HG03558 (cell line): ENCODE results near the gene LYRM2.

ENCODE experiments used
- ATAC-seq: cut with Tn5 transposase; IDR thresholded peaks from one replicate; pipeline ENCODE4 v1.9.1; 2021; ENCODE audit warnings: moderate number of reproducible peaks; ENCODE audit not compliant: unreplicated experiment; ENCODE audit errors: extremely low read depth

Gene LYRM2

DNA sequence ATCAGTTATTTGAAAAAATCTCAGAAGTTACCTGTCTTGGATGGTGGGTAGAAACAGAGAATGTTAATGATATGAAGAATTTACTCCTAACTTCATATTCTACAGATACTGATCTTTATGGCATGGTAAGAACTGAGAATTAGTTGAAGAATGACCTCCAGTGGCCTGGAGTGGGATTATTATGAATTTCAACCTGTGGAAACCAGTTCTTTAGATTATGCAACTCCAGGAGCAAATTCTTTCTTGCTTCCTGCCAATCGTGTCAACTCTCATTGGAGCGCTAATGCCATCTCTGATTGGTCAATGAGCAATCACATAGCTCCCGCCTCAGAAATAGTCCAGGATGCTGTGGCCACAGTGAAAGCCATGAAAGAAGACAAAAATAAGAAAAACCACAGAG lies 40.6 kb downstream of the LYRM2 start:
- ATAC-seq: no peak

DNA sequence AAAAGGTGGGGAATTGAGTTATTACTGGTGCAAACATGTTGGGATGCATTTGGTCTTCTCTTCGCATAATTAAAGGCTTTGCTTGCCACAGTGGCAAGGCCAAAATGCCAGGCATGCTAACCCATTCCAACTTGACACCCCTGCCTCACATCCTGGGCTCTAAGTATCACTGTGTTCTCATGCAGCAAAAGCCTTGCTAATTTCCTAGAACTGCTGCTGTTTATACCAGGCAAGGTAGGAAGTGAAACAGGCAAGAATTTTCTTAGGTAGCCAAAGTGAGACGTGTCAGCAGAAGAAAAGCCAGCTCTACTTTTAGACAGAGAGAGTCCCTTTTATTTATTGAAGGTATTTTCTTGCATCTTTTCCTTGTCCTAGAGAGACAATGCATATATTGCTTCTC lies 41.2 kb downstream of the LYRM2 start:
- ATAC-seq: no peak

DNA sequence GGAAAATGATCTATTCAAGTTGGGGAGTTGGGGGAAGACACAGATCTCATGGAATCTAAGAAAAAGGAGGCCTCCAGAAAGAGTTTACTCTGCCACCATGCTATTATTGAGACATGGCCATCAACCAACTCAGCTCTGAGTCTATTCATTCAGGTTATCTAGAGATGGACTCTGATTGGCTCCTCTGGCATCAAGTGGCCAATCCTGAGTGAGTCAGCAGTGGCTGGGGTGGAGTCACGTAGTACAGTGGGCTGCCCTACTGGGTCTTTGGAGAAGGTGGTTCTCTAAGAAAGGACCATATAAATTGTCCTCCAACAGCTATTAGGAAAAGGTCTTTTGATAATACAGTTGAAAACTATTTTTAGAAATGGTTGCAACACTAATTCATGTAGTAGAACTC lies 42.1 kb downstream of the LYRM2 start:
- ATAC-seq: no peak

DNA sequence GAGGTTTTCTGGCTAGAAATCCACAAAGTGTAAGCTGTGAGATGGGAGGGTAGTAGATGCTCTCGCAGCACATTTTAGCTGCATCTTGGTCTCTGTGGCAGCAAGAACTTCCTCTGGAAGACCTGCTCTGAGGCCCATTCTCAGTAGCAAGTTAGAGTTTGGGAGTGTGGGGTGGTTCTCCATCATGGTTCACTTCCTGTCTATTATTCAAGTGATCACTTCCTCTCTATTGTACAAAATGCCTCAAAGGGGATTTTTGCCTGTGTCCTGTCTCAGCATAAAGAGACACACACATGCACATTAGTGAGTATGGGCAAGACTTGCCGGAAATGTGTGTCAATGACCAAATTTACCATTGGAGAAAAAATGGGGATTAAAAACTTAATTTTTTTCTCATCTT lies 42.5 kb downstream of the LYRM2 start:
- peak; percentile 75 for ATAC-seq

DNA sequence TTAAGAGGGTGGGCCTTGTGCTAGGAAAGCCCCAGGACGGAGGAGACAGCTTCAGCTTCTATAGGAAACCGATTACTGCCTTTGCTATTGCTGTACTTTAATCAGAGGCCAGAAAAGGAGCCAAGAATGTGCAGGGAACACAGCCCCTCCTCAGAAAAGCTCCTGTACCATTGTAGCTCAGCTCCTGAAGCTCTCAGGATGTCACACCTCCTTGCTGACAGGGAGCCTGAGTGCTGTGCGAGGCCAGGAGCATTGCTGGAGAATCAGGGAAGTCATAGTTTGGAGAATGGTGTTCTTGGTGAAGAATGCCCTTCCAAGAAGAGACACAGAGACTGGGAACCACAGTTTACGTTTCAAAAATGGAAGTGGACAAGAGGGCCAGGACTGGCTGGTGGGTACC lies 46.8 kb downstream of the LYRM2 start:
- no peak for ATAC-seq

DNA sequence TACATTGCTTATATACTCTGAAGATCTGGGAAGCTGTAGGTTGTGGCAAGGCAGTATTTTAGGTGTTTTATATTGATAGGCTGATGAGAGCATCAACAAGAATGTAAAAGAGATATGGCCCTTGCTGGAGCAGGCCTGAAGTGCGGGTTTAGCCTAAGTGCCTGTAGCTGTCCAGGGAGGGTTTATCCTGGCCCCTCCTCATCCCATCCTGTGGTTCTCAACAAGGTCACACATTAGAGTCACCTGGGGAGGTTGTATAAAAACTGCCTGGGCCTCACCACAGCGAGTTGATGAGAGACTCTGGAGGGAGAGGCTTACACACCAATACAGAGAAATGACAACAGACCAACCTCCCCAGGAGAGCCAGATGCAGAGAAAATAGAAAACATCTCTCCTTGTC lies 48.4 kb downstream of the LYRM2 start:
- no peak for ATAC-seq

DNA sequence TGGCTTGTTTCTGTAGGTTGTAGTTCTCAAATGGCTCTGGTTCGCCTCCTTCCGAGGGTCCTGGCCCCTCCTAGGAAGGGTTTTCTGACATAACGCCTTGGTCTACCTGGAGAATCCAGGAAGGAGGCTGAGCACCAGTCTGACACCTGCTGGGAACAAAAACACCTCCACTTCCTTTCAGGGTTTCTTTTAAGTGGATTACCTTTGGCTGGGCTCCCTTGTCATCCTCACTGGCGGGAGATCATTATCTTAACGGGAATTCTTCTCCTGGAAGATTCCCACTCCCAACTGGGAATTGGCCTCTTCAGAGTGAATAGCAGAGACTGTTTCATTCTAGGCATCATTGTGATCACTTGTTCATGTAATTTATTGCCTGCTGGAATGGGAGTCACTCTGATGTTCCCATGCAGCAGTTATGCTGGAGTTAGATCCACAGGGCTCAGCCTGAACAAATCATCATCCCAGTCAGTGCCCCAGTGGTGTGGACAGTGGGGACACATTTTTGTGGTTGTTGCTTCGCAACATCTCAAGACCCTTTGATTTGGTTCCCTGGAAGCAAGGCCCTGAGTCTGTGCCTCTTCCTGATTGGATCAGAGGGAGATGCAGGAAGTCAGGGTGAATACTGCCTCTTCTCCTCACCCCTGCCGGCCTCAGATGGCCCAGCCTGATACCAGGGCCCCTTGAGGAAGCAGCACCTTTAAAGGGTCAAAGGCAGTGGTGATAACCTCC lies 49.1 kb downstream of the LYRM2 start:
- no peak for ATAC-seq

DNA sequence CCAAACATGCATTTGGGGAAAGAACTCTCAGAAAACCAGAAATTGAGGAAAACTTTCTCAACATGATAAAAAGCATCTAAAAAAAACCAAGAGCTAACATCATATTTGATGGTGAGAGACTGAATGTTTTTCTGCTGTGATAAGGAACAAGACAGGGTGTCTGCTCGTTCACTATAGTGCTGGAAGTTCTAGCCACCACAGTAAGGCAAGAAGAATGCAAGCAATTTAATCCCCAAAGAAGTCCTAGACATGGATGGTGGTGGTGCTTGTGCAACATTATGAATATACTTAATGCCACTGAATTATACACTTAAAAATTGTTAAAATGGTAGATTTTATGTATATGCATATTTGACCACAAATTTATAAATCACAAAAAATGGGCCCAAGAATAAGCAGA lies 53.4 kb downstream of the LYRM2 start:
- no peak for ATAC-seq

DNA sequence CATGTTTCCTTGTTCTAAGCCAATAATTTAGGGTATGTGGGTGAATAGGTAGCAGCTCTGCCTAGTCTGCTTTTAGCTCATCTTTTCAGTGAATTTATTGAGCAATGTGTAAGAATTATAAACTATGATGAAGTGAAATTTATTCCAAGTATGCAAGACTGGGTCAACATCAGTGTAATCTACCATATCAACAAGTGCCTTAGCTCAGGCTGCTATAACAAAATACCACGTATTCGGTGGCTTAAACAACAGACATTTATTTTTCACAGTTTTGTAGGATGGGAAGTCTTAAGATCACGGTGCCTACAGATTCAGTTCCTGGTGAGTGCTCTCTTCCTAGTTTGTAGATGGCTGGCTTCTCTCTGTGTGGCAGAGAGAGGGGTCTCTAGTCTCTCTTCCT lies 54.0 kb downstream of the LYRM2 start:
- ATAC-seq: no peak

DNA sequence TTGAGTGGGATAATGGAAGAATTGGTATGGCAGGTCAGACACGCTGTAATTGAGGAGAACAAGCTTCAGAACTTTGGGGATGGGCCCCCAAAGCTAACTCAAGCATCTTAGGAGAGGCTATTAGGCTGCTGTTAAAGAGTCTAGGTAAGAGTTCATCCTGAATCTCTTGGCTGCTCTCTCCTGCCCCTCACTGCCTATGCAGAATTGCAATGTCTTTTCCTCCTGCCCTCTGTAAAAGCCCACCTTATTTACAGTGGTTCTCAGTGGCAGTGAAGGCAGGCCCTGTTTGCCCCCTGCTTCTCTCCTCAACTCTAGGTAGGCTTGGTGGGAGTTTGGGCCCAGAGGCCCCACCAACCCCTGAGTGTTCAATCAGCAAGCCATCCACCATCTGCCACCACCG lies 55.0 kb downstream of the LYRM2 start:
- ATAC-seq: no peak

DNA sequence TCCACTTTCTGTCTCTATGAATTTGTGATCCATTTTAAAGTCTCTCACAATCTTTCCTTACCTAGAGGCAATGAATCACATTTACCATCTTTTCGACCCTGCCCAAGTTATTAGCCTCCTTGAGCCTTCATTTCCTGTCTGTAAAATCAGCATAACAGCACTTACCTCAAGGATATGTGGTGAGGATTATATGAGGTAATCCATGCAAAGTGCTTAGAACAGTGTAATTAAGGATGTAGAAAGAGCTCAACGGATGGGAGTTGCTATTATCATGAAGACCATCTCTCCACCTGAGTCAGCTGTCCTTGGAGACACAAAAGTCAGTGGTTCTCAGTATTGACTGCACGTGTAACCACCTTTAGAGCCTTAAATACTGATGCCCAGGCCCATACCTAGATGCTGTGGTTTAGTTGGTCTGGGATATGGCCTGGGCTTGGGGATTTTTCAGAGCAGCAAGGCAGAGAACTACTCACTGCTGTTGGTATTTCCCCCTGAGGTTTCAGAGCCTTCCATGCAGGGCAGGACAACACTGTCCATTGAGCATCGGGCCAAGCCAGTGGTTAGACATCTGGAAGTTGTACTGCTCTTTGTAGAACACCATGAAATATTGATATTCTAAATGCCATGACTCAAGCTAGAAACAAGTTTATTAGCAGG lies 55.8 kb downstream of the LYRM2 start:
- no peak for ATAC-seq

DNA sequence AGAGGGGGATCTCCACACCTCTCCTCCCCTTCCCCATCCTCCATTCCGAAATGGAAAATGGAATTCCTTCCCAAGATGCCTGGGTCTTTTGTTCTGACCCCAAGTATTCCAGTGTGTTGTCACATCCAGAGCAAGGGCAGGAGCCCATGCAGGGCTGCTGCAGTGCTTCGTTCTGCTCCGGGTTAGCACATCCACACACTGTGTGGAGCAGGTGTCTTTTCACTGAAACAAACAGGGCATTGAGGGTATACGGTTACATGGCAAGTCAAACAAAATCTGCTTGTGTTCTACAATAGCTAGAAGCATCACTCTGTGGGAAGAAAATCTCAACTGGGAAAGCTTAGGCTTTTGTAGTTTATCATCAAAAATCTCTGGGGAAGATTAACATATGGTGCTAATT lies 56.9 kb downstream of the LYRM2 start:
- no peak for ATAC-seq

DNA sequence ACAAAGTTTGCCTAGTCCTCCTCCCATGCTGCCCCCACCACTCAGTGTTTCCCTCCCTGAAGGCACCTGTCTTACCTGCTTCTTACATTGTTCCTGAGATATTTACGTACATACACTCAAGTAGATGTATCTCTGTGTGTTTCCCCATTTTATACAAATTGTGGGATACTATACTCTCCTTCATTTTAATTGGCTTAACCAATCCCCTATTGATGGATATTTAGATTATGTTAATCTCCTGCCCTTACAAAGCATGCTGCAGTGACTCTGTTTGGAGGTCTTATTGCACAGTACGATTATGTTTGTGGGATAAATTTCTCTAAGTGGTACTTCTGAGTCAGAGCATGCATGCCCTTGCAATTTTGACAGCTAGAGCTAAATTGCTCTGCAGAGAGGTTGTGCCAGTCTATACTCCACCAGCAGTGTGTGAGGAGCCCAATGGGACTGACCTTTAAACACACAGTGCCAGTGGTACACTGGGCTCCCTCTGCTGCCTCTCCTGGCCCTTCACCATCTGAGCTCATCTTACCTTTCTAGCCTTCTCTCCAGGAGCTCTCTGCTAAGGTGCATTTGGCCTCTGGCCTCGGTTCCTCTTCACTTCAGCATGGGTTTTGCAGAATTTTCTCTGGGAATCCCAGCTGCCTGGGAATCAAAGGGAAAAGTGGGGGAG lies 57.4 kb downstream of the LYRM2 start:
- ATAC-seq: no peak

DNA sequence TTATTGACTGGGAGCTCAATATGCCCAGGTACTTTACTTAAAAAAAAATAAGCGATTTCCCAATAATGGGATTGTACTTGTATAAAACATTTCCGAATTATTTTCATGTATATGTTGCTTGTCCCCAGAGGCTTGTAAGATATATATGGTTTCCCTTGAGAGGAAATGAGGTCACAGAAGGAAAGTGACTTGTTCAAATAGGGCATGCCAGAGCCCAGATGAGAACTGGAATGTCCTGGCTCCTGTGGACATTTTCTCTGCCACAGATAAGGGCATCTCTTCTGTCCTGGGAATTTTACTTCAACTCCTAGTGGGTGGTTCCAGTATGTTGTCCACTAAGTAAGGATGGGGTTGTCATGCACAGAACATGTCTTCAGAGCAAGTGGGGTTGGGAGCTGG lies 63.0 kb downstream of the LYRM2 start:
- no peak for ATAC-seq

DNA sequence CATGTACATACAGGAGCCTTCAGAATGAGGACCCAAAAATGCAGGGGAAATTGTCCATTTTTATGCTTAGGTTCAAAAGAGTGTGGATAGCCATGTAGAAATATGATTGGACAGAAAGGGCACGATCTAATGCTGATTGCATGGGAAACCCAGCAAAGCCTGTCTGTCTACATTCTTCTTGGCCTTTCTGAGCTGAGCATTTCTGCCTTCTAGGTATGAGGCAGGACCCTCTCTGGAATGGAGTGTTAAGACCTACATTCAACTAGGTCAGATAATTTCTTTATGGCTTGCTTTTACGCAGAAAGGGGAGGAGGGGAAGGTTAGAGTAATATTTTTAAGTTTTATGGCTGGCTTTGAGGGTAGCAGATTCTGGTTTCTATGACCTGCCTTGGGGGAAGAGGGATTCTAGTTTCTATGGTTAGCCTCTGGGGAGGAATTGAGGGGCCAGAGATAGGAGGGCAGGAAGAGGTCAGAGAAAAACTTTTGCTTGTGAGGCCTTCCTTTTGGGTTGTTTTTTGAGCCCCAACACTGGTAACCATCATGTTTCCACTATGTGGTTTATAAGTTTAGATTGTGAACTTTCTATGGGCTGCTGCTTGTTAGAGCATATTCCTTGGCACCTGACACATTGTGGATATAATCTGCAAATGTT lies 63.5 kb downstream of the LYRM2 start:
- ATAC-seq: no peak

DNA sequence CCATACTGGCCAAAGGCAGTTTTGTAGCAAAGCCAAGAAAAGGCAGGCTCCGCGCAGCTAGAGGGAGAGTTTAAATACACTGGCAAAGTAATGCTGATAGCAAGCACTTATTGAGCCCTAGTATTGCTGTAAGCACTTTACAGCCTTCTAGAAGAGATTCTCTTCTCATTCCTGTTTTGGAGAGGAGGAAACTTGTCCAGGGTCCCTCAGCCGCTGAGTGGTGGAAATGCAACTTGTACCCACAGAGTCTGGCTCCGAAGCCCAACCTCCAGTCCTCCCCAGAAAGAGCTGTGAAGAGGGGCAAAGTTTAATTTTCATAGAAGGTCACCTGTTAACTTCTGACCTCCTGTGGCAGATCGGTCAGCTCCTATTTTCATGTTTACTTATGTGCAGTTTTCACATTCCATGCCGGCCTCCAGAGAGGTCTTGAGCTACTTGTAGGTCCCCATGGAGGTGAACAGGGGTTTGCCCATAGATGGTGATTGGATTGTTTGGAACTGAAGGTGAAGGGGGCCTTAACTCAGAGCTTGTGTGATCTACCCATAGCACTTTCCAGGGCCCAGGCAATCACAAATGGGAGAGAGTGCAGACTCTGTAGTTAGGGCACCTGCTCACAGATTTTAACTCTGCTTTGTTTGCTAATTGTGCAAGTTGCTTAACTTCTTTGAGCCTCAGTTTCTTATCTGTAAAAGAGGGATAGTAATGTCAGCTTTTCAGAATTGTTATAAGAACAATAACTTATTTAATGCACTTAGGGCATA lies 70.7 kb downstream of the LYRM2 start:
- ATAC-seq: no peak

DNA sequence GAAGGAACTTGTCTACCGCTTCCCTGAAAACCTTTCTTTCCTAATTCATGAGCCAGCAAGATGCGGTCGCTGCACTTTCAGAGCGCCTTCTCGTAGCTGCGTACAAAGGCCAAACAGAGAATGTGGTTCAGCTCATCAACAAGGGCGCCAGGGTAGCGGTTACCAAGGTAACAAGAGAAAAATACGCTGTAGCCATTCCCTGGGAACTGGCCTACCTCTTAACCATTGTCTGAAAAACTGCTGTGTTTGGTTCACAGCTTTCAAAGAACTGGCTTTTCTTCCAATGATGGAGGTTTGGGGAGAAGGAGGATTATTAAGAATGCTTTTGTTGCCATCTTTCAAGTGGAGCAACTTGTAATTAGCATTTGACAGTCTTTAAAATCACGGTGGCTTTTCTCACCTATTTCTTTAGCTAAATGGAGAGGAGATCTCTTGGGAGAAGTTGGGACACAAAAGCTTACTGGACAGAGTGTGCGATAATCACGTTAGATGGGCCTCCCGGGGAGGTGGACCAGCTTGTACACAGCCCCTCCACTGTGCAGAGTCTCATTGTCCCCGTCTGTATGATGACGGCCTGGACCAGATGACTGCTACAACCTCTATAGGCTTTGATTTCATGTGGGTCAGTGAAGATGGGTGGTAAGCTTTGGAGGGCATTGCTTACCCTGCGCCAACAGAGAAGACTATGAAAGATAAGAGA lies 71.5 kb downstream of the LYRM2 start:
- no peak for ATAC-seq

DNA sequence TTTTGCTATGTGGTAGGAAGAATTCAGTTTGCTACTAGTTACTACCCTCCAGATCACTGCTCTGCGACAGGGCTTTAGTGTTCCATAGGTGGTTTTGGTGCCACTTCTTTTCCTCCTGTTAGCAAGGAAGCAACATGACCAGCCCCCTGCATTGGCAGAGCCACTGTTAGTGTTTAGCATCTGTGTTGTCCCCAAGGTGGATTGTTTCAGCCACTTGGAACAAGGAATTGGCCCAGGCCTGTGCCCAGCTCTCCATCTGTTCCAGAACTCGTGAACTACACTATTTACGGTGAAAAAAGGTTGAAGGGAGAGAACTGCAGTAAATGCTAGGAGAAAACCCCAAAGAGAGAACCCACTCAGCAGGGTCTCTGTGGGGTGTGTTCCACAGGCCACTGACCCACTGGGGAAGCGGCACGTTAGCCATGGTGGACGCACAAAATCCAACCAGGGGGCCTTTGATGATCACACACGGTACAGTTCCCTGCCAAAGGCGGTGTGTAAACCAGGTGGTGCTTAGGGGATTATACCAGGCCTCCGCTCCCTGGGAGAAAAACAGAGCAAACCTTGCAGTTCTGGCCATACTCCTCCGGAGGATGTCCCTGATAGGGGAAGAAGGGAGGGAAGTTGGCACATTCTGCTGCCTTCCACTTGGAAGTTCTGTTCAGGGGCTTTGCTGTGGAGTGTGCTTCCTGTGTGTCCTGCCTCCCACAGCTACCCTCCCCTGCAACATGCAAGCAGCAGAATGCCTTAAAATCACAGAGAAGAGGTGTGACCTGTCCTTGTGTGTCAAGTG lies 72.3 kb downstream of the LYRM2 start:
- no peak for ATAC-seq

DNA sequence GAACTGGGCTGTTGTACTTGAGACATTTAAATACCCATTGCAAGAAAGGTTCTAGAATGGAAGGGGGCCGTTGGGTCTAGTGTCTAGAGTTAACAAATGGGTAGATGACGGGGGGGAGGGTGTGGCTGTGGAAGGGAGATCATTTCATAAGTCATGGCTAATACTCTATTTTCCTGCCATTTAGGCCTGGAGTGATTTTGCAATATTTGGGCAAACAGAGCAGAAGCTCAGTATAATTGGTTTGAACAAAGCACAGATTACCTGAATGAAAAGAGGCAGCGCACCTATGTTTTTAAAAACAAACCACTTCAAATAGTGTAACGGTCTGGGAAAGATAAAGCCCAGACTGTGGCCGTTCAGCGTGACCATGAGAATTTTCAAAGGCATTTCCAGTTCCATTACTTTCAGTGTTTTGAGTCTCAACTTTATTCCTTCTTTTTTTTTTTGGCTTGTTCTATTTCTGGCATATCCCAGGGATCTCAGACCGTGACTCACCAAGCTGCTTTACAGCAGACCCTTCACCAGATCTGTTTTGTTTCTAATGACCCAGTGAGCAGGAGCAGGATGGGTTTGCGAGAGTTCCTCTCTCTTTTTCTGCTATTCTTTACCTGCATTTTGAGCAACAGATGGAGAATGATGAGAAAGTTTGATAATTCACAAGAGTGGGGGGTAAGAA lies 73.7 kb downstream of the LYRM2 start:
- ATAC-seq: no peak
